Spleen (tissue), 11 donors: ENCODE data around the gene TRAF4. TPM values are rescaled to one million over a fixed set of nuclear protein-coding genes. Genes with fewer than 3 reads are reported as not detected.

Experiments
- DNase-seq: peaks from one replicate; pipeline ENCODE4 v3.0.0-alpha.2; 2020
- H3K27ac ChIP-seq, 8 donors: fragments of 200-600 bp; sonication (generic) in 7 of 8; 1 replicate in 4 of 8; 2 replicates in 4 of 8; pipeline versions ENCODE4 v1.5.0 to v1.8.0; 2016 to 2021; ENCODE audit warnings: inconsistent platforms in 4 of 8, mild to moderate bottlenecking in 4 of 8, moderate library complexity in 1 of 8
- H3K27me3 ChIP-seq, 7 donors: fragments of 200-600 bp; sonication (generic) in 6 of 7; replicated peaks in 1 of 7; 1 replicate in 4 of 7; 2 replicates in 3 of 7; pipeline versions ENCODE4 v1.5.0 to v1.8.0; 2016 to 2021; ENCODE audit warnings: inconsistent platforms in 3 of 7, mild to moderate bottlenecking in 1 of 7
- H3K36me3 ChIP-seq, 6 donors: fragments of 200-600 bp; sonication (generic) in 5 of 6; 1 replicate in 4 of 6; 2 replicates in 2 of 6; pipeline versions ENCODE4 v1.5.0 to v1.8.0; 2016 to 2021; ENCODE audit warnings: inconsistent platforms in 2 of 6
- H3K4me1 ChIP-seq, 6 donors: fragments of 200-600 bp; sonication (generic) in 5 of 6; 1 replicate in 3 of 6; 2 replicates in 3 of 6; pipeline versions ENCODE4 v1.5.0 to v1.8.0; 2016 to 2021; ENCODE audit warnings: inconsistent platforms in 3 of 6
- H3K4me3 ChIP-seq, 8 donors: fragments of 200-600 bp; sonication (generic) in 7 of 8; 1 replicate in 4 of 8; 2 replicates in 4 of 8; pipeline versions ENCODE4 v1.5.0 to v1.8.0; 2016 to 2021; ENCODE audit warnings: inconsistent platforms in 4 of 8, mild to moderate bottlenecking in 4 of 8, moderate library complexity in 2 of 8
- H3K9me3 ChIP-seq, 8 donors: fragments of 200-600 bp; sonication (generic) in 7 of 8; 1 replicate in 4 of 8; 2 replicates in 4 of 8; pipeline versions ENCODE4 v1.5.0 to v1.8.0; 2016 to 2021; ENCODE audit warnings: inconsistent platforms in 4 of 8
- CTCF ChIP-seq, 11 experiments: fragments of 200-600 bp in 7 of 11; fragments of 450-650 bp in 4 of 11; sonication (generic) in 4 of 11; IDR thresholded peaks in 8 of 11; conservative IDR thresholded peaks in 3 of 11; 1 replicate in 7 of 11; 2 replicates in 4 of 11; pipeline versions ENCODE4 v1.4.0 to v1.8.0; 2016 to 2021; ENCODE audit warnings: antibody characterized with exemption in 11 of 11, inconsistent platforms in 4 of 11, mild to moderate bottlenecking in 1 of 11
- POLR2A ChIP-seq, 3 donors: fragments of 450-650 bp; IDR thresholded peaks; one replicate each; pipeline ENCODE4 v1.5.1; 2017; ENCODE audit warnings: antibody characterized with exemption in 3 of 3, mild to moderate bottlenecking in 1 of 3
- POLR2AphosphoS5 ChIP-seq, 3 donors: sonication (generic); formaldehyde crosslinking; IDR thresholded peaks; one replicate each; pipeline ENCODE4 v1.5.1; 2017; ENCODE audit warnings: antibody characterized with exemption in 3 of 3
- WGBS, 5 donors: extraction: QIAGEN DNeasy Blood & Tissue Kit in 3 of 5; methylation state at CpG; one replicate each; pipeline versions ENCODE4 v1.1.5 to v1.1.7; 2013 to 2018; 5-methylcytosine and 5-hydroxymethylcytosine counted together
- intact Hi-C: fragments of 100-400 bp; cut with DNase I; formaldehyde crosslinking; loops from one replicate; pipeline ENCODE4 v1.15.0; 2023; ENCODE audit warnings: low total_unique reads
- polyA plus RNA-seq, 3 donors: library from polyadenylated mRNA; stranded (reverse); fragments of 200-250 nt; gene quantifications; one replicate each; pipeline ENCODE4 v1.2.1, GENCODE V29; 2013
- total RNA-seq, 7 donors: library from RNA; depleted of rRNA in 3 of 7; stranded (reverse); fragments of >200 nt in 3 of 7; fragmentation: NEBNext Ultra II Directional in 4 of 7; extraction: Animal tissue kit (Norgen Biotek cat#: 25700) in 4 of 7; gene quantifications; one replicate each; pipeline versions ENCODE4 v1.1.0 to v1.2.1, GENCODE V29; 2016 to 2021
- donor health status: healthy with polysubstance abuse.
- donor health status: DM: no; HTN: no; CAD: no; lungs with moderate emphysema.
- donor health status: DM: no; HTN: no; CAD: no.
- donor health status: Bipolar disorder and iron deficiency.
- donor health status: healthy.
- donor health status: DM: no; HTN: no; CAD: no.
- donor health status: DM: yes; HTN: yes; CAD: no.

The TRAF4 gene
- total and polyA plus RNA-seq, 10 donors, result 19.8 to 75.5 (median 34.2) TPM

- intact Hi-C loops, result no loop called here
- H3K4me3 ChIP-seq, result peak within 1 kb of the TSS; percentile 52 to 92 (median 74)
- WGBS, 5 donors, result 0 to 1% (median 0%) methylated on average over 56 to 64 of the region's 64 CpGs
- H3K36me3 ChIP-seq, result peaks cover 0 to 15% (median 13%) of the 10 kb centered on the region in 6 donors
- H3K27ac ChIP-seq, result peak within 1 kb of the TSS; percentile 87 to 99 (median 98)
- no peaks in the 10 kb centered on the region for H3K9me3 ChIP-seq
- peak; percentile 99 for DNase-seq
- no peaks in the 10 kb centered on the region for H3K27me3 ChIP-seq
- TF ChIP-seq POLR2A (IDR thresholded peaks at IDR 0.05) (peak in 1 of 3 donors; percentile 61), CTCF (IDR thresholded peaks at IDR 0.05 in 8 of 11, conservative IDR thresholded peaks at IDR 0.05 in 3 of 11) (peak in 1 of 11 experiments; percentile 26), POLR2AphosphoS5 (IDR thresholded peaks at IDR 0.05) (peak; percentile 91 to 93 (median 93))
- peaks cover 19 to 62% (median 51%) of the 10 kb centered on the region in 6 donors for H3K4me1 ChIP-seq
These were observed 15.2 kb upstream of the TRAF4 start, which contains the start of gene NEK8 for GRCh38 chr17:28728364-28729200. NEK8 (plus strand) TSS chr17:28728788; CDS start chr17:28728814, 26 bp downstream.

- Histone ChIP-seq H3K9me3 (no peaks in the 10 kb centered on the region), H3K36me3 (peaks cover 0 to 13% (median 2%) of the 10 kb centered on the region in 6 donors), H3K27ac (peak overlapping the region in 2 of 8 donors; percentile 98 to 99), H3K27me3 (no peaks in the 10 kb centered on the region), H3K4me1 (peaks cover 17 to 61% (median 40%) of the 10 kb centered on the region in 6 donors), H3K4me3 (no peak overlapping the region)
- DNase-seq, result no peak
- 85 to 89% (median 87%) methylated on average over 11 of the region's 11 CpGs for WGBS, 5 donors
- intact Hi-C loops, result no loop called here
- TF ChIP-seq POLR2AphosphoS5 (IDR thresholded peaks at IDR 0.05), result no peak
- no peak for TF ChIP-seq CTCF (IDR thresholded peaks at IDR 0.05 in 8 of 11, conservative IDR thresholded peaks at IDR 0.05 in 3 of 11)
- TF ChIP-seq POLR2A (IDR thresholded peaks at IDR 0.05), result no peak
These were observed 13.9 kb upstream of the TRAF4 start for GRCh38 chr17:28729950-28730330.

GRCh38 chr17:28733346-28733745, 10.5 kb upstream of the TRAF4 start:
- intact Hi-C loops, result no loop called here
- Histone ChIP-seq H3K27ac (no peak overlapping the region), H3K27me3 (no peaks in the 10 kb centered on the region), H3K9me3 (no peaks in the 10 kb centered on the region), H3K4me1 (peaks cover 3 to 44% (median 18%) of the 10 kb centered on the region in 6 donors), H3K36me3 (peaks cover 0 to 26% (median 2%) of the 10 kb centered on the region in 6 donors), H3K4me3 (no peak overlapping the region)
- 92 to 98% (median 94%) methylated on average over 1 of the region's 1 CpG for WGBS, 5 donors
- no peak for TF ChIP-seq POLR2A (IDR thresholded peaks at IDR 0.05)
- TF ChIP-seq CTCF (IDR thresholded peaks at IDR 0.05 in 8 of 11, conservative IDR thresholded peaks at IDR 0.05 in 3 of 11), result no peak
- TF ChIP-seq POLR2AphosphoS5 (IDR thresholded peaks at IDR 0.05), result no peak
- DNase-seq, result no peak

- Histone ChIP-seq H3K27ac (no peak overlapping the region), H3K9me3 (no peaks in the 10 kb centered on the region), H3K4me3 (no peak overlapping the region), H3K36me3 (peaks cover 0 to 26% (median 2%) of the 10 kb centered on the region in 6 donors), H3K4me1 (peaks cover 3 to 47% (median 19%) of the 10 kb centered on the region in 6 donors), H3K27me3 (no peaks in the 10 kb centered on the region)
- intact Hi-C loops, result no loop called here
- TF ChIP-seq POLR2AphosphoS5 (IDR thresholded peaks at IDR 0.05) (no peak), POLR2A (IDR thresholded peaks at IDR 0.05) (no peak), CTCF (IDR thresholded peaks at IDR 0.05 in 8 of 11, conservative IDR thresholded peaks at IDR 0.05 in 3 of 11) (no peak)
- DNase-seq, result peak; percentile 61
- WGBS, 5 donors, result 82 to 89% (median 85%) methylated on average over 9 to 10 of the region's 10 CpGs
These were observed 9.0 kb upstream of the TRAF4 start for GRCh38 chr17:28734712-28735241.
